ENCODE measurements around the gene SLC8A1. TPM values are rescaled to one million over a fixed set of nuclear protein-coding genes. Genes with fewer than 3 reads are reported as not detected.

Gene SLC8A1
- total RNA-seq, 1 donor from 2014 or later: 1.9 TPM

DNA sequence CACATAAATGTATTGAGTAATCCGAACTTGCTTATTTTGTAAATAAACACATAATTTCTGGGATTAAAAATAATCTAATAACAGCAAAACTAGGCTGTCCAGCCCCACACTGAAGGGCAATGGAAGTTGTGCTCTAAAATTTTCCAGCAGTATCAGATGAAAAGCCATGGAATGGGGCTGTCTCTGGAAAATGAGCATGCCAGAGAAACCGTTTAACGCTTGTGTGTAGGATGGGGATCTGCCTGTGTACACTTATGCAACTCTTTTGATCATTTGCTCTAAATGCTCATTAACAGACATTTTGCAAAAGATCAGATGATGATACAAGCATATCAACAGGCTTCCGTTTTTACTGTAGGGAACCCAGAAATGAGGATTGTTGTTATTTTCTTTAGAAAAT is 177.6 kb downstream of the SLC8A1 start:
- no peak for TF ChIP-seq CTCF (IDR thresholded peaks at IDR 0.05; ENCODE audit: partially characterized antibody, unreplicated experiment)
- no peak for DNase-seq
- Mint-ChIP-seq H3K4me3 (ENCODE audit: unreplicated experiment) (no peak overlapping the region), H3K27me3 (ENCODE audit: unreplicated experiment) (no peaks in the 10 kb centered on the region), H3K9me3 (ENCODE audit: unreplicated experiment) (no peaks in the 10 kb centered on the region), H3K36me3 (ENCODE audit: unreplicated experiment) (no peaks in the 10 kb centered on the region), H3K4me1 (ENCODE audit: low read depth, unreplicated experiment) (peaks cover 3% of the 10 kb centered on the region), H3K27ac (ENCODE audit: unreplicated experiment) (no peak overlapping the region)

- Mint-ChIP-seq H3K4me1 (ENCODE audit: low read depth, unreplicated experiment) (no peaks in the 10 kb centered on the region), H3K27me3 (ENCODE audit: unreplicated experiment) (no peaks in the 10 kb centered on the region), H3K27ac (ENCODE audit: unreplicated experiment) (no peak overlapping the region), H3K9me3 (ENCODE audit: unreplicated experiment) (no peaks in the 10 kb centered on the region), H3K4me3 (ENCODE audit: unreplicated experiment) (no peak overlapping the region), H3K36me3 (ENCODE audit: unreplicated experiment) (no peaks in the 10 kb centered on the region)
- DNase-seq: no peak
- no peak for TF ChIP-seq CTCF (IDR thresholded peaks at IDR 0.05; ENCODE audit: partially characterized antibody, unreplicated experiment)
Observed at GRCh38 chr2:40273734-40274182, 178.1 kb downstream of the SLC8A1 start.

DNA sequence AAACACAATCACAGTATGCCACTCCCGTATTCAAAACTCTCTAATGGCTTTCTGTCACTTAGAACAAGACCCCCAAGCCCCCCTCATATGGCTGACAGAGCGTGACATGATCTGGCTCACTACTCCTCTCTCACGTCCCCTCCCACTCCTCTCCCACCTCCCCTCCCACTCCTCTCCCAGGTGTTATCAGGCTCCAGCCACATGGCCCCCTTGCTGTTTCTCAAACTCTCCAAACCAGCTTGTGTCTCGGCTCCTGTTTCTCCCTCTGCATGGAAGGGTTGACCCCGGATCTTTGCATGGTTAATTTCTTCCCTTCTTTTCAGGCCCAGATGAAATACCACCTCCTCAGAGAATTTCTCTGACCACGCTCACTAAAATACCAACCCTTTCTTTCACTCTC is 180.8 kb downstream of the SLC8A1 start:
- no peaks in the 10 kb centered on the region for H3K36me3 Mint-ChIP-seq (ENCODE audit: unreplicated experiment)
- no peaks in the 10 kb centered on the region for H3K9me3 Mint-ChIP-seq (ENCODE audit: unreplicated experiment)
- DNase-seq: no peak
- no peaks in the 10 kb centered on the region for H3K4me1 Mint-ChIP-seq (ENCODE audit: low read depth, unreplicated experiment)
- no peaks in the 10 kb centered on the region for H3K27me3 Mint-ChIP-seq (ENCODE audit: unreplicated experiment)
- no peak overlapping the region for H3K4me3 Mint-ChIP-seq (ENCODE audit: unreplicated experiment)
- TF ChIP-seq CTCF (IDR thresholded peaks at IDR 0.05; ENCODE audit: partially characterized antibody, unreplicated experiment): no peak
- H3K27ac Mint-ChIP-seq (ENCODE audit: unreplicated experiment): no peak overlapping the region

- Mint-ChIP-seq H3K4me3 (ENCODE audit: unreplicated experiment) (no peak overlapping the region), H3K9me3 (ENCODE audit: unreplicated experiment) (no peaks in the 10 kb centered on the region), H3K4me1 (ENCODE audit: low read depth, unreplicated experiment) (no peaks in the 10 kb centered on the region), H3K36me3 (ENCODE audit: unreplicated experiment) (no peaks in the 10 kb centered on the region), H3K27me3 (ENCODE audit: unreplicated experiment) (no peaks in the 10 kb centered on the region), H3K27ac (ENCODE audit: unreplicated experiment) (no peak overlapping the region)
- no peak for DNase-seq
- TF ChIP-seq CTCF (IDR thresholded peaks at IDR 0.05; ENCODE audit: partially characterized antibody, unreplicated experiment): no peak
Observed at GRCh38 chr2:40270372-40270771, 181.5 kb downstream of the SLC8A1 start.

GRCh38 chr2:40268566-40268965 is 183.3 kb downstream of the SLC8A1 start:
- DNase-seq: no peak
- Mint-ChIP-seq H3K9me3 (ENCODE audit: unreplicated experiment) (no peaks in the 10 kb centered on the region), H3K36me3 (ENCODE audit: unreplicated experiment) (no peaks in the 10 kb centered on the region), H3K27ac (ENCODE audit: unreplicated experiment) (no peak overlapping the region), H3K4me1 (ENCODE audit: low read depth, unreplicated experiment) (no peaks in the 10 kb centered on the region), H3K27me3 (ENCODE audit: unreplicated experiment) (no peaks in the 10 kb centered on the region), H3K4me3 (ENCODE audit: unreplicated experiment) (no peak overlapping the region)
- TF ChIP-seq CTCF (IDR thresholded peaks at IDR 0.05; ENCODE audit: partially characterized antibody, unreplicated experiment): no peak
